H1 (cell line): Measurements from ENCODE around the gene CACNA2D3. TPM values are rescaled to one million over a fixed set of nuclear protein-coding genes. Genes with fewer than 3 reads are reported as not detected.

Experiments
- BCL11A ChIP-seq, 2 experiments: IDR thresholded peaks; one replicate each; pipeline ENCODE4 v1.6.1; 2011; ENCODE audit warnings: low read depth in 2 of 2, low read length in 2 of 2, mild to moderate bottlenecking in 2 of 2
- BRCA1 ChIP-seq: IDR thresholded peaks from 2 replicates; pipeline ENCODE4 v1.6.1; 2012; ENCODE audit warnings: low read depth, low read length, improper control_type of control experiment
- NANOG ChIP-seq: IDR thresholded peaks from 2 replicates; pipeline ENCODE4 v1.6.1; 2011; ENCODE audit warnings: low read length, low read depth, mild to moderate bottlenecking, inconsistent platforms; ENCODE audit not compliant: insufficient read depth, poor library complexity, severe bottlenecking
- RNF2 ChIP-seq: fragments of 200-900, 300-1000 bp; sonication (generic); IDR thresholded peaks from 2 replicates; pipeline ENCODE4 v1.7.1; 2016; ENCODE audit warnings: borderline replicate concordance, low read depth, mild to moderate bottlenecking, antibody characterized with exemption, low read length; ENCODE audit not compliant: poor library complexity, severe bottlenecking; ENCODE audit errors: missing control alignments
- SIN3A ChIP-seq, 2 experiments: IDR thresholded peaks in 1 of 2; conservative IDR thresholded peaks in 1 of 2; 2 replicates each; pipeline ENCODE4 v1.6.1; 2011 to 2012; ENCODE audit warnings: low read length in 2 of 2, improper control_type of control experiment in 1 of 2, low read depth in 1 of 2, mild to moderate bottlenecking in 1 of 2
- TAF1 ChIP-seq: IDR thresholded peaks from 2 replicates; pipeline ENCODE4 v1.6.1; 2011; ENCODE audit warnings: mild to moderate bottlenecking, low read depth, low read length
- polyA plus RNA-seq, 7 experiments: library from polyadenylated mRNA; depleted of rRNA in 3 of 7; stranded (reverse) in 5 of 7; unstranded in 2 of 7; fragments of >200 nt in 5 of 7; fragments of 200-250 nt in 2 of 7; gene quantifications; 1 replicate in 5 of 7; 2 replicates in 1 of 7; 4 replicates in 1 of 7; pipeline versions ENCODE4 v1.2.1 to v1.2.3, GENCODE V29; 2011 to 2013; ENCODE audit warnings: missing spikeins in 2 of 7, mixed read lengths in 2 of 7
- total RNA-seq: library from RNA; stranded (reverse); fragmentation: NEBNext Ultra II Directional; extraction: Animal tissue kit (Norgen Biotek cat#: 25700); gene quantifications from 2 replicates; pipeline ENCODE4 v1.2.1, GENCODE V29; 2021
- TF ChIP-seq, protein P1 (sequence below), 3 experiments: IDR thresholded peaks; 1 replicate in 2 of 3; 2 replicates in 1 of 3; pipeline versions ENCODE4 v1.5.1 to v1.6.1; 2011; ENCODE audit warnings: low read length in 3 of 3, mild to moderate bottlenecking in 3 of 3, inconsistent platforms in 2 of 3, low read depth in 1 of 3, moderate library complexity in 1 of 3; ENCODE audit not compliant: insufficient read depth in 1 of 3; ENCODE audit errors: control extremely low read depth in 1 of 3

The CACNA2D3 gene
- total and polyA plus RNA-seq, 2 of the 8 experiments (the other 6 are each of a cell fraction or from before 2014, with no cell fraction given): 1.5 to 1.8 TPM

DNA sequence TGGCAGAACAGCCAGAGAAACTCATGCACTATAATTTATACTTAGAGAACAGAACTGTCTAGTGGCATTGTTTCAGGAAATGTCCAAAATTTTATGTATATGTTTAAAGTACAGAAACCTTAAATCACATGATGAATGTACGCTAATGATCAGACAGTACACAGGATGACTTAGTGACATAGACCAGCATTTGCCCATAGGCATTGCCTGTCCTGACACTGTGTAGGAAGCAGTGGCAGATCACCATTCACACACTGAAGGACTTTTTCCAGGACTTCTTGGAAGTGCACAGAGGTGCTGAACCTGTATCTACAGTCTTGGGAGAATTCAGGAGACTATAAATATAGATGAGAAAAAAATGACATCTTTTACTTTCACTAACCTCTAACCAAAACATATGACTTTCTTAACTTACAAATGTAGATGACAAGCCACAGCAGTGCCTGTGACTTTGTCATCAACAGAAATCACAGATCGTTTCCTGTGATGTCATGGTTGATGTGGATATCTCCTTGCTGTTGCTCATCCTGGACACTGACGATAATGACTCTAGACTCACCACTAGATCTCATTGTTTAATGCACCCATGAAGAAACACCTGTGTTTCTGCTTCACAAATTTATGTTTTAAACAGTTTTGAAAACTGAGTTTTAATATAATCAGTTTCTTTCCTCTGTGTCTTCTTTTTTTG is 183.2 kb downstream of the CACNA2D3 start (continued):
- TF ChIP-seq SIN3A (conservative IDR thresholded peaks at IDR 0.05 in 1 of 2, IDR thresholded peaks at IDR 0.05 in 1 of 2; ENCODE audit: low read depth in 1 of 2, low read length in 2 of 2) (no peak), TAF1 (no peak), NANOG (no peak), BRCA1 (no peak), BCL11A (IDR thresholded peaks at IDR 0.05; ENCODE audit: low read depth in 2 of 2, low read length in 2 of 2) (no peak), RNF2 (no peak)
- TF ChIP-seq, protein P1, sequence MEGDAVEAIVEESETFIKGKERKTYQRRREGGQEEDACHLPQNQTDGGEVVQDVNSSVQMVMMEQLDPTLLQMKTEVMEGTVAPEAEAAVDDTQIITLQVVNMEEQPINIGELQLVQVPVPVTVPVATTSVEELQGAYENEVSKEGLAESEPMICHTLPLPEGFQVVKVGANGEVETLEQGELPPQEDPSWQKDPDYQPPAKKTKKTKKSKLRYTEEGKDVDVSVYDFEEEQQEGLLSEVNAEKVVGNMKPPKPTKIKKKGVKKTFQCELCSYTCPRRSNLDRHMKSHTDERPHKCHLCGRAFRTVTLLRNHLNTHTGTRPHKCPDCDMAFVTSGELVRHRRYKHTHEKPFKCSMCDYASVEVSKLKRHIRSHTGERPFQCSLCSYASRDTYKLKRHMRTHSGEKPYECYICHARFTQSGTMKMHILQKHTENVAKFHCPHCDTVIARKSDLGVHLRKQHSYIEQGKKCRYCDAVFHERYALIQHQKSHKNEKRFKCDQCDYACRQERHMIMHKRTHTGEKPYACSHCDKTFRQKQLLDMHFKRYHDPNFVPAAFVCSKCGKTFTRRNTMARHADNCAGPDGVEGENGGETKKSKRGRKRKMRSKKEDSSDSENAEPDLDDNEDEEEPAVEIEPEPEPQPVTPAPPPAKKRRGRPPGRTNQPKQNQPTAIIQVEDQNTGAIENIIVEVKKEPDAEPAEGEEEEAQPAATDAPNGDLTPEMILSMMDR (IDR thresholded peaks at IDR 0.05; ENCODE audit: control extremely low read depth in 1 of 3, insufficient read depth in 1 of 3, low read depth in 1 of 3, low read length in 3 of 3): no peak
